ENCODE measurements around the gene CREB3L1. TPM values are rescaled to one million over a fixed set of nuclear protein-coding genes. Genes with fewer than 3 reads are reported as not detected.

CREB3L1 gene
- total RNA-seq: not detected

- Mint-ChIP-seq H3K4me3 (no peak within 1 kb of the TSS), H3K36me3 (ENCODE audit: low read depth) (no peaks in the 10 kb centered on the region), H3K27me3 (ENCODE audit: low read depth) (peaks cover 39% of the 10 kb centered on the region), H3K27ac (no peak within 1 kb of the TSS), H3K9me3 (ENCODE audit: insufficient read depth) (no peaks in the 10 kb centered on the region), H3K4me1 (ENCODE audit: low read depth) (peaks cover under 1% of the 10 kb centered on the region)
- CTCF ChIA-PET: interaction anchor here (0.8 to 6.4 kb wide), 3 partner anchors 31 to 417 kb away, joined by 3 to 29 read pairs (median 6); no protein-coding TSS in a partner anchor
- POLR2A ChIA-PET: no interaction called here
- DNase-seq (no peak), ATAC-seq (no peak)
These were observed at the start of gene CREB3L1 for GRCh38 chr11:46277622-46278386. Gene CREB3L1, plus strand, starts transcription at chr11:46277662. Its CDS starts 450 bp downstream, at chr11:46278112.

GRCh38 chr11:46229230-46229629 is 48.2 kb upstream of the CREB3L1 start:
- CTCF ChIA-PET: interaction anchor here (1.0 kb wide), 1 partner anchor 9 kb away, joined by 3 read pairs; no protein-coding TSS in a partner anchor

GRCh38 chr11:46234311-46234710 is 43.2 kb upstream of the CREB3L1 start:
- H3K36me3 Mint-ChIP-seq (ENCODE audit: low read depth): no peaks in the 10 kb centered on the region
- ChIA-PET POLR2A (no interaction called here), CTCF (interaction anchor here (1.5 kb wide), 1 partner anchor 74 kb away, joined by 4 read pairs; no protein-coding TSS in a partner anchor)
- DNase-seq: no peak
- no peak for ATAC-seq
- peaks cover 45% of the 10 kb centered on the region for H3K27me3 Mint-ChIP-seq (ENCODE audit: low read depth)
- peaks cover 3% of the 10 kb centered on the region for H3K9me3 Mint-ChIP-seq (ENCODE audit: insufficient read depth)
- peaks cover 20% of the 10 kb centered on the region for H3K4me1 Mint-ChIP-seq (ENCODE audit: low read depth)
- H3K27ac Mint-ChIP-seq: no peak overlapping the region
- H3K4me3 Mint-ChIP-seq: no peak overlapping the region

More at GRCh38 chr11:46229230-46229629, 48.2 kb upstream of the CREB3L1 start:
- Mint-ChIP-seq H3K4me1 (ENCODE audit: low read depth) (no peaks in the 10 kb centered on the region), H3K4me3 (no peak overlapping the region), H3K27ac (no peak overlapping the region), H3K36me3 (ENCODE audit: low read depth) (no peaks in the 10 kb centered on the region), H3K9me3 (ENCODE audit: insufficient read depth) (no peaks in the 10 kb centered on the region), H3K27me3 (ENCODE audit: low read depth) (peaks cover 29% of the 10 kb centered on the region)
- POLR2A ChIA-PET: no interaction called here
- no peak for DNase-seq
- ATAC-seq: no peak

- Mint-ChIP-seq H3K27ac (no peak overlapping the region), H3K4me3 (no peak overlapping the region), H3K36me3 (ENCODE audit: low read depth) (no peaks in the 10 kb centered on the region), H3K27me3 (ENCODE audit: low read depth) (peaks cover 47% of the 10 kb centered on the region), H3K4me1 (ENCODE audit: low read depth) (peaks cover 26% of the 10 kb centered on the region), H3K9me3 (ENCODE audit: insufficient read depth) (peaks cover 3% of the 10 kb centered on the region)
- ChIA-PET CTCF (interaction anchor here (9.4 kb wide), 1 partner anchor 77 kb away, joined by 366 read pairs; no protein-coding TSS in a partner anchor), POLR2A (no interaction called here)
- DNase-seq (no peak), ATAC-seq (no peak)
These were observed 41.4 kb upstream of the CREB3L1 start for GRCh38 chr11:46235777-46236688.

- Mint-ChIP-seq H3K9me3 (ENCODE audit: insufficient read depth) (peaks cover 3% of the 10 kb centered on the region), H3K4me3 (peak overlapping the region; percentile 72), H3K36me3 (ENCODE audit: low read depth) (no peaks in the 10 kb centered on the region), H3K4me1 (ENCODE audit: low read depth) (peaks cover 26% of the 10 kb centered on the region), H3K27me3 (ENCODE audit: low read depth) (peaks cover 45% of the 10 kb centered on the region), H3K27ac (no peak overlapping the region)
- DNase-seq: no peak
- ChIA-PET CTCF (interaction anchor here (1.6 to 9.4 kb wide), 3 partner anchors 76 to 135 kb away, joined by 3 to 366 read pairs (median 10); no protein-coding TSS in a partner anchor), POLR2A (no interaction called here)
- ATAC-seq: no peak
These were observed 40.6 kb upstream of the CREB3L1 start for GRCh38 chr11:46236918-46237247.

- peaks cover 3% of the 10 kb centered on the region for H3K9me3 Mint-ChIP-seq (ENCODE audit: insufficient read depth)
- peaks cover 31% of the 10 kb centered on the region for H3K4me1 Mint-ChIP-seq (ENCODE audit: low read depth)
- POLR2A ChIA-PET: no interaction called here
- peaks cover 45% of the 10 kb centered on the region for H3K27me3 Mint-ChIP-seq (ENCODE audit: low read depth)
- no peaks in the 10 kb centered on the region for H3K36me3 Mint-ChIP-seq (ENCODE audit: low read depth)
- ATAC-seq (peak; percentile 52), DNase-seq (peak; percentile 66)
- peak overlapping the region; percentile 86 for H3K27ac Mint-ChIP-seq
- H3K4me3 Mint-ChIP-seq: peak overlapping the region; percentile 72
- CTCF ChIA-PET: interaction anchor here (0.9 to 9.4 kb wide), 17 partner anchors 8 to 320 kb away, joined by 3 to 366 read pairs (median 4); partner anchors contain the start of genes DGKZ and PEX16
These were observed 40.0 kb upstream of the CREB3L1 start for GRCh38 chr11:46237248-46238077.

GRCh38 chr11:46238078-46238966 is 39.1 kb upstream of the CREB3L1 start:
- peak overlapping the region; percentile 52 for H3K27ac Mint-ChIP-seq
- ATAC-seq (peak; percentile 64), DNase-seq (peak; percentile 68)
- no peaks in the 10 kb centered on the region for H3K36me3 Mint-ChIP-seq (ENCODE audit: low read depth)
- H3K4me3 Mint-ChIP-seq: peak overlapping the region; percentile 65
- ChIA-PET POLR2A (interaction anchor here (0.7 kb wide), 1 partner anchor 80 kb away, joined by 4 read pairs; no protein-coding TSS in a partner anchor), CTCF (interaction anchor here (0.5 to 9.4 kb wide), 31 partner anchors 9 to 393 kb away, joined by 3 to 366 read pairs (median 4); partner anchors contain the start of genes DGKZ and PEX16)
- H3K27me3 Mint-ChIP-seq (ENCODE audit: low read depth): peaks cover 38% of the 10 kb centered on the region
- H3K9me3 Mint-ChIP-seq (ENCODE audit: insufficient read depth): peaks cover 3% of the 10 kb centered on the region
- H3K4me1 Mint-ChIP-seq (ENCODE audit: low read depth): peaks cover 40% of the 10 kb centered on the region

GRCh38 chr11:46238967-46239800 is 38.3 kb upstream of the CREB3L1 start:
- H3K4me3 Mint-ChIP-seq: peak overlapping the region; percentile 65
- H3K36me3 Mint-ChIP-seq (ENCODE audit: low read depth): no peaks in the 10 kb centered on the region
- no peak overlapping the region for H3K27ac Mint-ChIP-seq
- peak; percentile 85 for DNase-seq
- ATAC-seq: peak; percentile 82
- ChIA-PET CTCF (interaction anchor here (0.5 to 9.4 kb wide), 49 partner anchors 11 to 392 kb away, joined by 3 to 366 read pairs (median 4); partner anchors contain the start of genes CREB3L1, DGKZ and PEX16), POLR2A (interaction anchor here (0.7 kb wide), 1 partner anchor 79 kb away, joined by 4 read pairs; no protein-coding TSS in a partner anchor)
- peaks cover 46% of the 10 kb centered on the region for H3K4me1 Mint-ChIP-seq (ENCODE audit: low read depth)
- peaks cover 3% of the 10 kb centered on the region for H3K9me3 Mint-ChIP-seq (ENCODE audit: insufficient read depth)
- peaks cover 34% of the 10 kb centered on the region for H3K27me3 Mint-ChIP-seq (ENCODE audit: low read depth)

GRCh38 chr11:46239801-46240061 is 37.7 kb upstream of the CREB3L1 start:
- CTCF ChIA-PET: interaction anchor here (0.6 to 9.4 kb wide), 35 partner anchors 11 to 357 kb away, joined by 3 to 366 read pairs (median 5); partner anchors contain the start of genes CREB3L1 and DGKZ
- no peak overlapping the region for H3K4me3 Mint-ChIP-seq
- H3K36me3 Mint-ChIP-seq (ENCODE audit: low read depth): no peaks in the 10 kb centered on the region
- H3K27me3 Mint-ChIP-seq (ENCODE audit: low read depth): peaks cover 34% of the 10 kb centered on the region
- peaks cover 48% of the 10 kb centered on the region for H3K4me1 Mint-ChIP-seq (ENCODE audit: low read depth)
- H3K27ac Mint-ChIP-seq: no peak overlapping the region
- H3K9me3 Mint-ChIP-seq (ENCODE audit: insufficient read depth): peaks cover 3% of the 10 kb centered on the region
- DNase-seq (no peak), ATAC-seq (no peak)
- POLR2A ChIA-PET: no interaction called here

- no peak overlapping the region for H3K27ac Mint-ChIP-seq
- DNase-seq (no peak), ATAC-seq (no peak)
- peaks cover 3% of the 10 kb centered on the region for H3K9me3 Mint-ChIP-seq (ENCODE audit: insufficient read depth)
- ChIA-PET CTCF (interaction anchor here (0.7 to 9.4 kb wide), 19 partner anchors 10 to 356 kb away, joined by 3 to 366 read pairs (median 6); partner anchors contain the start of gene DGKZ), POLR2A (no interaction called here)
- peaks cover 28% of the 10 kb centered on the region for H3K27me3 Mint-ChIP-seq (ENCODE audit: low read depth)
- H3K4me3 Mint-ChIP-seq: no peak overlapping the region
- H3K4me1 Mint-ChIP-seq (ENCODE audit: low read depth): peaks cover 48% of the 10 kb centered on the region
- no peaks in the 10 kb centered on the region for H3K36me3 Mint-ChIP-seq (ENCODE audit: low read depth)
These were observed 37.1 kb upstream of the CREB3L1 start for GRCh38 chr11:46240371-46240770.
